Testis (tissue), 3 donors: ENCODE measurements around the gene DCUN1D4. TPM values are rescaled to one million over a fixed set of nuclear protein-coding genes. Genes with fewer than 3 reads are reported as not detected.

Source experiments
- DNase-seq: peaks from one replicate; pipeline ENCODE4 v3.0.0-alpha.2; 2019
- H3K27ac ChIP-seq, 2 donors: fragments of 200-600 bp; sonication (generic); one replicate each; pipeline ENCODE4 v1.5.1; 2019
- H3K27me3 ChIP-seq: fragments of 200-600 bp; sonication (generic); one replicate; pipeline ENCODE4 v1.5.1; 2019
- H3K36me3 ChIP-seq: fragments of 200-600 bp; sonication (generic); one replicate; pipeline ENCODE4 v1.5.1; 2017; ENCODE audit warnings: low read depth; ENCODE audit errors: missing control alignments
- H3K4me1 ChIP-seq: fragments of 200-600 bp; sonication (generic); one replicate; pipeline ENCODE4 v1.5.1; 2019
- H3K4me3 ChIP-seq, 2 donors: fragments of 200-600 bp; sonication (generic); one replicate each; pipeline ENCODE4 v1.5.1; 2017 to 2019
- H3K9me3 ChIP-seq: fragments of 200-600 bp; sonication (generic); one replicate; pipeline ENCODE4 v1.5.1; 2017
- CTCF ChIP-seq, 3 experiments: fragments of 450-650 bp in 2 of 3; fragments of 200-600 bp in 1 of 3; sonication (generic) in 1 of 3; IDR thresholded peaks; one replicate each; pipeline ENCODE4 v1.5.1; 2016 to 2019; ENCODE audit warnings: antibody characterized with exemption in 3 of 3, mild to moderate bottlenecking in 2 of 3, moderate library complexity in 1 of 3
- POLR2A ChIP-seq: fragments of 450-650 bp; IDR thresholded peaks from one replicate; pipeline ENCODE4 v1.6.1; 2017; ENCODE audit warnings: antibody characterized with exemption, mild to moderate bottlenecking, moderate library complexity
- WGBS, 2 donors: methylation state at CpG; one replicate each; pipeline ENCODE4 v1.1.5; 2018; 5-methylcytosine and 5-hydroxymethylcytosine counted together
- intact Hi-C: fragments of 100-400 bp; cut with DNase I; formaldehyde crosslinking; loops from one replicate; pipeline ENCODE4 v1.15.1; 2023; ENCODE audit warnings: low total_unique reads
- polyA plus RNA-seq: library from polyadenylated mRNA; stranded (reverse); fragments of 350-450 nt; fragmentation: Illumina TruSeq; extraction: RNeasy Lipid Tissue Mini Kit (QIAGEN cat#74804); gene quantifications from one replicate; pipeline ENCODE4 v1.2.3, GENCODE V29; 2014; ENCODE audit warnings: low read depth, low replicate concordance; ENCODE audit not compliant: insufficient read depth
- total RNA-seq, 2 donors: library from RNA; depleted of rRNA; stranded (reverse); fragments of >200 nt; gene quantifications; one replicate each; pipeline ENCODE4 v1.2.3, GENCODE V29; 2016

DCUN1D4 gene
- total and polyA plus RNA-seq, 3 donors from 2014 or later, result 57.7 to 81.9 (median 74.1) TPM

- intact Hi-C loops, result no loop called here
- Histone ChIP-seq H3K27me3 (no peaks in the 10 kb centered on the region), H3K4me3 (no peak overlapping the region), H3K4me1 (no peaks in the 10 kb centered on the region), H3K27ac (no peak overlapping the region), H3K36me3 (no peaks in the 10 kb centered on the region), H3K9me3 (no peaks in the 10 kb centered on the region)
- WGBS, 2 donors, result 78 to 86% methylated on average over 1 of the region's 1 CpG
- DNase-seq, result no peak
- no peak for TF ChIP-seq POLR2A
- TF ChIP-seq CTCF (IDR thresholded peaks at IDR 0.05), result no peak
Measured at GRCh38 chr4:51965862-51966261, 122.9 kb downstream of the DCUN1D4 start.

Other genes starting within 250 kb of the DCUN1D4 start
- 1 to 10 TPM in 1 of 2 donors, under 1 TPM in 1; 0.87 to 2.4 TPM for gene LRRC66, start 177.2 kb downstream of the DCUN1D4 start, total RNA-seq
- 1.0 TPM for gene LRRC66, start 177.2 kb downstream of the DCUN1D4 start, polyA plus RNA-seq
- 10 to 100 TPM; 35.7 to 52.2 TPM for gene SGCB, start 195.1 kb downstream of the DCUN1D4 start, total RNA-seq
- 32.8 TPM for gene SGCB, start 195.1 kb downstream of the DCUN1D4 start, polyA plus RNA-seq
- 100 to 1,000 TPM in 1 of 2 donors, 10 to 100 TPM in 1; 40.5 to 139 TPM for gene SPATA18, start 208.2 kb downstream of the DCUN1D4 start, total RNA-seq
- 127 TPM for gene SPATA18, start 208.2 kb downstream of the DCUN1D4 start, polyA plus RNA-seq